Natural killer cell (primary cell): Measurements from ENCODE around the gene HOXB7. TPM values are rescaled to one million over a fixed set of nuclear protein-coding genes. Genes with fewer than 3 reads are reported as not detected.

ENCODE experiments used
- ATAC-seq, 3 donors: fragments of 150-1000 bp in 2 of 3; fragments of 200-7000 bp in 1 of 3; cut with Tn5 transposase; 1 replicate in 1 of 3; 2 replicates in 2 of 3; pipeline ENCODE4 v1.10.0; 2021; ENCODE audit warnings: mild to moderate bottlenecking in 2 of 3, moderate library complexity in 2 of 3
- DNase-seq, 2 donors: peaks; one replicate each; pipeline versions ENCODE4 v3.0.0 to v3.0.0-alpha.2; 2013 to 2021; ENCODE audit warnings: mixed read lengths in 1 of 2
- H3K27ac ChIP-seq: one replicate; pipeline ENCODE4 v1.5.1; 2013; ENCODE audit warnings: mild to moderate bottlenecking, low read length
- H3K27me3 ChIP-seq: one replicate; pipeline ENCODE4 v1.6.1; 2013; ENCODE audit warnings: low read length; ENCODE audit not compliant: control insufficient read depth, insufficient read depth
- H3K36me3 ChIP-seq: one replicate; pipeline ENCODE4 v1.6.1; 2013; ENCODE audit warnings: low read length; ENCODE audit not compliant: control insufficient read depth, insufficient read depth
- H3K4me1 ChIP-seq: one replicate; pipeline ENCODE4 v1.6.1; 2013; ENCODE audit warnings: low read length; ENCODE audit not compliant: control insufficient read depth, insufficient read depth
- H3K4me3 ChIP-seq: one replicate; pipeline ENCODE4 v1.5.1; 2013; ENCODE audit warnings: low read length
- H3K9me3 ChIP-seq: one replicate; pipeline ENCODE4 v1.6.1; 2013; ENCODE audit warnings: low read length; ENCODE audit not compliant: control insufficient read depth, insufficient read depth
- H3K27ac Mint-ChIP-seq, 2 donors: one replicate each; pipeline ENCODE4 v1.8.0; 2022; ENCODE audit warnings: mild to moderate bottlenecking in 2 of 2, mixed read lengths in 2 of 2, moderate library complexity in 1 of 2
- H3K27me3 Mint-ChIP-seq, 2 donors: one replicate each; pipeline ENCODE4 v1.8.0; 2022; ENCODE audit warnings: low read depth in 2 of 2, mixed read lengths in 2 of 2
- H3K36me3 Mint-ChIP-seq: one replicate; pipeline ENCODE4 v1.8.0; 2022; ENCODE audit warnings: mixed read lengths
- H3K4me1 Mint-ChIP-seq, 2 donors: one replicate each; pipeline ENCODE4 v1.8.0; 2022; ENCODE audit warnings: mixed read lengths in 2 of 2
- H3K4me3 Mint-ChIP-seq: one replicate; pipeline ENCODE4 v1.8.0; 2022; ENCODE audit warnings: mild to moderate bottlenecking, moderate library complexity, mixed read lengths
- H3K9me3 Mint-ChIP-seq, 2 donors: one replicate each; pipeline ENCODE4 v1.8.0; 2022; ENCODE audit warnings: mixed read lengths in 2 of 2
- CTCF ChIP-seq: fragments of 200-600 bp; IDR thresholded peaks from one replicate; pipeline ENCODE4 v1.8.0; 2022; ENCODE audit warnings: antibody characterized with exemption
- WGBS: methylation state at CpG from one replicate; pipeline ENCODE4 v1.1.7; 2013; ENCODE audit warnings: missing lambda C conversion rate; ENCODE audit not compliant: insufficient coverage; 5-methylcytosine and 5-hydroxymethylcytosine counted together
- intact Hi-C: fragments of 100-400 bp; cut with micrococcal nuclease; formaldehyde crosslinking; loops from one replicate; pipeline ENCODE4 v1.14.2; 2022
- total RNA-seq, 4 donors: library from RNA; stranded (reverse); fragments of 120-200 nt in 1 of 4; gene quantifications; one replicate each; pipeline versions ENCODE4 v1.2.3 to v1.2.4, GENCODE V29; 2013 to 2022

HOXB7 gene
- total RNA-seq, 3 donors from 2014 or later (not counting 1 experiment from before 2014, with no cell fraction given): 0.45 to 1.4 (median 0.97) TPM

- ATAC-seq: peak; percentile 44 to 61 (median 55)
- Mint-ChIP-seq H3K27me3 (peaks cover 76 to 90% of the 10 kb centered on the region in 2 donors), H3K27ac (peak overlapping the region in 1 of 2 donors; percentile 81), H3K4me3 (peak overlapping the region; percentile 89), H3K9me3 (no peaks in the 10 kb centered on the region), H3K4me1 (peaks cover 38 to 46% of the 10 kb centered on the region in 2 donors), H3K36me3 (no peaks in the 10 kb centered on the region)
- Histone ChIP-seq H3K9me3 (no peaks in the 10 kb centered on the region), H3K36me3 (no peaks in the 10 kb centered on the region), H3K4me1 (peaks cover 56% of the 10 kb centered on the region), H3K4me3 (peak overlapping the region; percentile 30), H3K27me3 (peaks cover 84% of the 10 kb centered on the region), H3K27ac (no peak overlapping the region)
- DNase-seq: peak; percentile 37 to 71
- intact Hi-C loops: loop anchor here (2.0 kb wide), 1 partner anchor 15 kb away; no protein-coding TSS in a partner anchor
- under 1% methylated on average over 61 of the region's 68 CpGs for WGBS
- TF ChIP-seq CTCF: no peak
Observed at GRCh38 chr17:48597778-48598631, 12.8 kb downstream of the HOXB7 start.

DNA sequence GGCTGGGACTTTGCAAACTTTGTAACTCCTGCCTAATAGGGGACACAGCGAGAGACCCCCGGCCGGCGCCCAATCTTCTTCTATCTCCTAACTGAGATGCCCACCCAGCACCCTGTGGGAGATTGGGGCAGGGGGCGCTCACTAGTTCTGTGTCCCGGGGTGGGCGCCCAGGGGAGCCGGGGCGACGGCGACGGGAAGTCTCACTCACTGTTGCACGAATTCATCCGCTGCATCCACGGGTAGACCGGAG is 13.4 kb downstream of the HOXB7 start:
- Histone ChIP-seq H3K27ac (no peak overlapping the region), H3K9me3 (no peaks in the 10 kb centered on the region), H3K36me3 (no peaks in the 10 kb centered on the region), H3K27me3 (peaks cover 84% of the 10 kb centered on the region), H3K4me1 (peaks cover 56% of the 10 kb centered on the region), H3K4me3 (peak overlapping the region; percentile 30)
- peak overlapping the region in 1 of 2 donors; percentile 81 for H3K27ac Mint-ChIP-seq
- WGBS: 0% methylated on average over 16 of the region's 16 CpGs
- H3K4me3 Mint-ChIP-seq: peak overlapping the region; percentile 89
- H3K36me3 Mint-ChIP-seq: no peaks in the 10 kb centered on the region
- H3K4me1 Mint-ChIP-seq: peaks cover 44 to 48% of the 10 kb centered on the region in 2 donors
- H3K9me3 Mint-ChIP-seq: no peaks in the 10 kb centered on the region
- H3K27me3 Mint-ChIP-seq: peaks cover 80 to 90% of the 10 kb centered on the region in 2 donors
- no peak for DNase-seq
- intact Hi-C loops: loop anchor here (2.0 kb wide), 1 partner anchor 15 kb away; no protein-coding TSS in a partner anchor
- ATAC-seq: no peak
- no peak for TF ChIP-seq CTCF

GRCh38 chr17:48596735-48597527 is 13.9 kb downstream of the HOXB7 start:
- ATAC-seq (no peak), DNase-seq (no peak)
- H3K27ac ChIP-seq: no peak overlapping the region
- intact Hi-C loops: loop anchor here (2.0 kb wide), 1 partner anchor 16 kb away; no protein-coding TSS in a partner anchor
- peaks cover 56% of the 10 kb centered on the region for H3K4me1 ChIP-seq
- H3K27me3 ChIP-seq: peaks cover 82% of the 10 kb centered on the region
- 8% methylated on average over 19 of the region's 26 CpGs for WGBS
- H3K36me3 Mint-ChIP-seq: no peaks in the 10 kb centered on the region
- peak overlapping the region; percentile 30 for H3K4me3 ChIP-seq
- H3K9me3 ChIP-seq: no peaks in the 10 kb centered on the region
- peaks cover 45 to 49% of the 10 kb centered on the region in 2 donors for H3K4me1 Mint-ChIP-seq
- peak overlapping the region; percentile 89 for H3K4me3 Mint-ChIP-seq
- no peaks in the 10 kb centered on the region for H3K36me3 ChIP-seq
- TF ChIP-seq CTCF: no peak
- peak overlapping the region in 1 of 2 donors; percentile 81 for H3K27ac Mint-ChIP-seq
- H3K9me3 Mint-ChIP-seq: no peaks in the 10 kb centered on the region
- peaks cover 85 to 91% of the 10 kb centered on the region in 2 donors for H3K27me3 Mint-ChIP-seq
